ENCODE measurements around the gene LRRC7. TPM values are rescaled to one million over a fixed set of nuclear protein-coding genes. Genes with fewer than 3 reads are reported as not detected.

Gene LRRC7
- total RNA-seq, 2 experiments from 2014 or later, result 0.14 to 0.20 TPM

- ChIA-PET POLR2A (no interaction called here), CTCF (no interaction called here)
- no peak for TF ChIP-seq CTCF (IDR thresholded peaks at IDR 0.05)
- Mint-ChIP-seq H3K4me1 (ENCODE audit: low read depth) (no peaks in the 10 kb centered on the region), H3K36me3 (ENCODE audit: low read depth) (no peaks in the 10 kb centered on the region), H3K4me3 (no peak overlapping the region), H3K27me3 (no peaks in the 10 kb centered on the region), H3K27ac (no peak overlapping the region), H3K9me3 (peaks cover 5% of the 10 kb centered on the region)
- ATAC-seq (ENCODE audit: poor library complexity) (no peak), DNase-seq (no peak)
- H3K4me1 ChIP-seq (ENCODE audit: insufficient read depth, low read length), result no peaks in the 10 kb centered on the region
- no peaks in the 10 kb centered on the region for H3K27me3 ChIP-seq (ENCODE audit: control insufficient read depth in 1 of 2, insufficient read depth in 2 of 2, low read length in 2 of 2)
- H3K4me3 ChIP-seq (ENCODE audit: low read length), result no peak overlapping the region
- intact Hi-C loops (cut with DNase I, micrococcal nuclease), result no loop called here
- H3K27ac ChIP-seq (ENCODE audit: low read depth in 1 of 2, low read length in 2 of 2), result no peak overlapping the region
- H3K36me3 ChIP-seq (ENCODE audit: insufficient read depth, low read length), result no peaks in the 10 kb centered on the region
- peaks cover 0 to 4% of the 10 kb centered on the region in 2 experiments for H3K9me3 ChIP-seq (ENCODE audit: control insufficient read depth in 1 of 2, insufficient read depth in 1 of 2, low read length in 2 of 2)
These were observed 40.4 kb upstream of the LRRC7 start for GRCh38 chr1:69527273-69527672.

GRCh38 chr1:69528376-69528775 lies 39.3 kb upstream of the LRRC7 start:
- Histone ChIP-seq H3K4me3 (ENCODE audit: low read length) (no peak overlapping the region), H3K36me3 (ENCODE audit: insufficient read depth, low read length) (no peaks in the 10 kb centered on the region), H3K4me1 (ENCODE audit: insufficient read depth, low read length) (no peaks in the 10 kb centered on the region), H3K9me3 (ENCODE audit: control insufficient read depth in 1 of 2, insufficient read depth in 1 of 2, low read length in 2 of 2) (peaks cover 0 to 4% of the 10 kb centered on the region in 2 experiments), H3K27ac (ENCODE audit: low read depth in 1 of 2, low read length in 2 of 2) (no peak overlapping the region), H3K27me3 (ENCODE audit: control insufficient read depth in 1 of 2, insufficient read depth in 2 of 2, low read length in 2 of 2) (no peaks in the 10 kb centered on the region)
- H3K9me3 Mint-ChIP-seq, result peaks cover 6% of the 10 kb centered on the region
- no peaks in the 10 kb centered on the region for H3K27me3 Mint-ChIP-seq
- DNase-seq, result no peak
- TF ChIP-seq CTCF (IDR thresholded peaks at IDR 0.05), result no peak
- H3K27ac Mint-ChIP-seq, result no peak overlapping the region
- no peaks in the 10 kb centered on the region for H3K36me3 Mint-ChIP-seq (ENCODE audit: low read depth)
- H3K4me1 Mint-ChIP-seq (ENCODE audit: low read depth), result no peaks in the 10 kb centered on the region
- CTCF ChIA-PET, result no interaction called here
- no peak overlapping the region for H3K4me3 Mint-ChIP-seq
- intact Hi-C loops (cut with DNase I, micrococcal nuclease), result no loop called here
- POLR2A ChIA-PET, result no interaction called here
- ATAC-seq (ENCODE audit: poor library complexity), result no peak

GRCh38 chr1:69533343-69533742 lies 34.4 kb upstream of the LRRC7 start:
- DNase-seq (no peak), ATAC-seq (ENCODE audit: poor library complexity) (no peak)
- POLR2A ChIA-PET, result no interaction called here
- H3K9me3 ChIP-seq (ENCODE audit: control insufficient read depth in 1 of 2, insufficient read depth in 1 of 2, low read length in 2 of 2), result no peaks in the 10 kb centered on the region
- no peak for TF ChIP-seq CTCF (IDR thresholded peaks at IDR 0.05)
- Mint-ChIP-seq H3K27me3 (no peaks in the 10 kb centered on the region), H3K36me3 (ENCODE audit: low read depth) (no peaks in the 10 kb centered on the region), H3K27ac (no peak overlapping the region), H3K9me3 (peaks cover 9% of the 10 kb centered on the region), H3K4me1 (ENCODE audit: low read depth) (no peaks in the 10 kb centered on the region), H3K4me3 (no peak overlapping the region)
- H3K27ac ChIP-seq (ENCODE audit: low read depth in 1 of 2, low read length in 2 of 2), result no peak overlapping the region
- CTCF ChIA-PET, result no interaction called here
- no peaks in the 10 kb centered on the region for H3K4me1 ChIP-seq (ENCODE audit: insufficient read depth, low read length)
- no peaks in the 10 kb centered on the region for H3K27me3 ChIP-seq (ENCODE audit: control insufficient read depth in 1 of 2, insufficient read depth in 2 of 2, low read length in 2 of 2)
- intact Hi-C loops (cut with DNase I, micrococcal nuclease), result no loop called here
- no peak overlapping the region for H3K4me3 ChIP-seq (ENCODE audit: low read length)
- no peaks in the 10 kb centered on the region for H3K36me3 ChIP-seq (ENCODE audit: insufficient read depth, low read length)

All from CD4-positive, alpha-beta T cell (primary cell).